SK-N-SH treated with all-trans-retinoic acid at 6 μM for 48 hours (cell line): ENCODE results near the gene TAF6L.
"Not testable (repeated sequence)": the region's sequence is repeated elsewhere in the genome, so short reads cannot be mapped to it uniquely, and the experiment has no call there.

Experiments used
- ATAC-seq: fragments of 200-7000 bp; cut with Tn5 transposase; 3 replicates; pipeline ENCODE4 v1.9.1; 2020; ENCODE audit warnings: mild to moderate bottlenecking, moderate library complexity
- ARNTL ChIP-seq: fragments of 450-650 bp; formaldehyde crosslinking; IDR thresholded peaks from 2 replicates; pipeline ENCODE4 v1.5.0; 2020; ENCODE audit warnings: low read depth, mild to moderate bottlenecking, moderate library complexity, borderline replicate concordance
- BACH2 ChIP-seq: fragments of 250-450 bp; sonication (Bioruptor Pico); IDR thresholded peaks from 2 replicates; pipeline ENCODE4 v1.9.0; 2021; ENCODE audit warnings: mild to moderate bottlenecking, borderline replicate concordance
- CSDC2 ChIP-seq: fragments of 250-450 bp; sonication (Bioruptor Pico); IDR thresholded peaks from 2 replicates; pipeline ENCODE4 v1.5.0; 2020; ENCODE audit warnings: mild to moderate bottlenecking, moderate library complexity
- ESRRG ChIP-seq: fragments of 250-450 bp; sonication (Bioruptor Pico); IDR thresholded peaks from 2 replicates; pipeline ENCODE4 v1.6.1; 2021; ENCODE audit warnings: mild to moderate bottlenecking
- GLIS3 ChIP-seq: fragments of 250-450 bp; sonication (Bioruptor Pico); IDR thresholded peaks from 2 replicates; pipeline ENCODE4 v1.5.0; 2020; ENCODE audit warnings: mild to moderate bottlenecking, moderate library complexity
- ISL1 ChIP-seq: fragments of 250-450 bp; sonication (Bioruptor Pico); IDR thresholded peaks from 2 replicates; pipeline ENCODE4 v2.1.2; 2022; ENCODE audit warnings: mild to moderate bottlenecking, moderate library complexity
- OSR1 ChIP-seq: fragments of 250-450 bp; sonication (Bioruptor Pico); IDR thresholded peaks from 2 replicates; pipeline ENCODE4 v1.8.0; 2022; ENCODE audit warnings: moderate library complexity, mild to moderate bottlenecking, inconsistent platforms
- PPARA ChIP-seq: fragments of 250-450 bp; sonication (Bioruptor Pico); IDR thresholded peaks from 2 replicates; pipeline ENCODE4 v1.5.0; 2020; ENCODE audit warnings: mild to moderate bottlenecking, borderline replicate concordance
- RARB ChIP-seq: fragments of 250-450 bp; sonication (Bioruptor Pico); IDR thresholded peaks from 2 replicates; pipeline ENCODE4 v1.8.0; 2021; ENCODE audit warnings: mild to moderate bottlenecking, moderate library complexity
- TCF4 ChIP-seq: fragments of 250-450 bp; sonication (Bioruptor Pico); IDR thresholded peaks from 2 replicates; pipeline ENCODE4 v1.8.0; 2021; ENCODE audit warnings: mild to moderate bottlenecking, moderate library complexity, borderline replicate concordance
- TOX ChIP-seq: fragments of 250-450 bp; sonication (Bioruptor Pico); IDR thresholded peaks from 2 replicates; pipeline ENCODE4 v1.8.0; 2021; ENCODE audit warnings: mild to moderate bottlenecking, moderate library complexity, borderline replicate concordance
- ZC3H10 ChIP-seq: fragments of 250-450 bp; sonication (Bioruptor Pico); IDR thresholded peaks from 2 replicates; pipeline ENCODE4 v1.5.1; 2021; ENCODE audit warnings: mild to moderate bottlenecking, moderate library complexity
- ZFP3 ChIP-seq: fragments of 250-450 bp; sonication (Bioruptor Pico); IDR thresholded peaks from 2 replicates; pipeline ENCODE4 v1.5.0; 2020; ENCODE audit warnings: mild to moderate bottlenecking, moderate library complexity
- ZFP30 ChIP-seq: fragments of 450-650 bp; formaldehyde crosslinking; IDR thresholded peaks from 2 replicates; pipeline ENCODE4 v1.5.0; 2022; ENCODE audit warnings: mild to moderate bottlenecking, moderate library complexity
- ZNF565 ChIP-seq: fragments of 450-650 bp; formaldehyde crosslinking; conservative IDR thresholded peaks from 2 replicates; pipeline ENCODE4 v1.5.0; 2020; ENCODE audit warnings: low read depth, mild to moderate bottlenecking, moderate library complexity
- ZNF70 ChIP-seq: fragments of 450-650 bp; formaldehyde crosslinking; IDR thresholded peaks from 2 replicates; pipeline ENCODE4 v1.5.0; 2020; ENCODE audit warnings: mild to moderate bottlenecking, moderate library complexity
- ZNF8 ChIP-seq: fragments of 450-650 bp; formaldehyde crosslinking; IDR thresholded peaks from 2 replicates; pipeline ENCODE4 v1.5.0; 2020; ENCODE audit warnings: mild to moderate bottlenecking, moderate library complexity
- TF ChIP-seq, protein P1 (sequence below): fragments of 250-450 bp; sonication (Bioruptor Pico); IDR thresholded peaks from 2 replicates; pipeline ENCODE4 v1.8.0; 2020; ENCODE audit warnings: mild to moderate bottlenecking, moderate library complexity, borderline replicate concordance
- TF ChIP-seq, protein P2 (sequence below): fragments of 250-450 bp; sonication (Bioruptor Pico); IDR thresholded peaks from 2 replicates; pipeline ENCODE4 v1.8.0; 2021; ENCODE audit warnings: low read depth, mild to moderate bottlenecking, moderate library complexity, borderline replicate concordance
- TF ChIP-seq, protein P3 (sequence below): fragments of 250-450 bp; sonication (Bioruptor Pico); IDR thresholded peaks from 2 replicates; pipeline ENCODE4 v1.5.0; 2020; ENCODE audit warnings: mild to moderate bottlenecking, moderate library complexity
- TF ChIP-seq, protein P4 (sequence below): fragments of 250-450 bp; sonication (Bioruptor Pico); IDR thresholded peaks from 2 replicates; pipeline ENCODE4 v1.5.1; 2020; ENCODE audit warnings: low read depth, mild to moderate bottlenecking, moderate library complexity
- TF ChIP-seq, protein P5 (sequence below): fragments of 250-450 bp; sonication (Bioruptor Pico); IDR thresholded peaks from 2 replicates; pipeline ENCODE4 v1.5.1; 2021; ENCODE audit warnings: mild to moderate bottlenecking, moderate library complexity

Gene TAF6L

DNA sequence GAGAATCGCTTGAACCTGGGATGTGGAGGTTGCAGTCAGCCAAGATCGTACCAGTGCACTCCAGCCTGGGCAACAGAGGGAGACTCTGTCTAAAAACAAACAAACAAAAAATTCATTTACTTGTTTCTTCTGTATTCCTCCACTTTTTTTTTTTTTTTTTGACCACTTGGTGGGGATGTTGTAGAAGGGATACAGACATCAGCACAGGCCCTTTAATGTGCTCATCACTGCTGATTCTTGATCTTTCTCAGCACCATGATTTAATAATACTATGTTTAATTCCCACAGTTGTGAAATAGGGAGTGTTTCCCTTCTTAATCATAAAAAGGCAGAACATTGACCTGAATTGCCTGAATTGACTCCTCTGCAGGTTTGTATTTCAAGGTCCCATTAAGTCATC lies 38.4 kb upstream of the TAF6L start:
- ATAC-seq, result no peak
- no peak for TF ChIP-seq ZNF70 (CRISPR knock-in tag)
- TF ChIP-seq ZNF565 (CRISPR knock-in tag), result no peak
- TF ChIP-seq, protein P1, sequence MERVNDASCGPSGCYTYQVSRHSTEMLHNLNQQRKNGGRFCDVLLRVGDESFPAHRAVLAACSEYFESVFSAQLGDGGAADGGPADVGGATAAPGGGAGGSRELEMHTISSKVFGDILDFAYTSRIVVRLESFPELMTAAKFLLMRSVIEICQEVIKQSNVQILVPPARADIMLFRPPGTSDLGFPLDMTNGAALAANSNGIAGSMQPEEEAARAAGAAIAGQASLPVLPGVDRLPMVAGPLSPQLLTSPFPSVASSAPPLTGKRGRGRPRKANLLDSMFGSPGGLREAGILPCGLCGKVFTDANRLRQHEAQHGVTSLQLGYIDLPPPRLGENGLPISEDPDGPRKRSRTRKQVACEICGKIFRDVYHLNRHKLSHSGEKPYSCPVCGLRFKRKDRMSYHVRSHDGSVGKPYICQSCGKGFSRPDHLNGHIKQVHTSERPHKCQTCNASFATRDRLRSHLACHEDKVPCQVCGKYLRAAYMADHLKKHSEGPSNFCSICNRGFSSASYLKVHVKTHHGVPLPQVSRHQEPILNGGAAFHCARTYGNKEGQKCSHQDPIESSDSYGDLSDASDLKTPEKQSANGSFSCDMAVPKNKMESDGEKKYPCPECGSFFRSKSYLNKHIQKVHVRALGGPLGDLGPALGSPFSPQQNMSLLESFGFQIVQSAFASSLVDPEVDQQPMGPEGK (CRISPR knock-in tag), result no peak
- no peak for TF ChIP-seq ZFP30 (CRISPR knock-in tag)
- no peak for TF ChIP-seq RARB

DNA sequence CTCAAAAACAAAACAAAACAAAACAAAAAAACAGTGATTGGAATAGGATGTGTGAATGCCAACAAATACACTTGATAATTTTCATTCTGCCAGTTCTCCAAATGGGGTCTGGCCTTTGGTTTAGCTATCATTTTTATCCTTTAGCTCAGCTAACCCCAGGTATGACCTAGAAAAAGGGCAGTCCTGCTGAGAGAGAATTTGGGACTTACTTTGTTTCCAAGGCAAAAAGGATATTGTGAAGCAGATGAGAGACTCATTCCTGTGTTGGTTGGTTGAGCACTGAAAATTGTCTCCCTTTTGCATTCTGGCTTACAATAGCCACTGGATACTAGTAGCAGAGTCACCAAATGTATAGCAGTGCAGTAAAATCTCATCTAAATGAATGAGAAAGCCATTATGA lies 34.0 kb upstream of the TAF6L start:
- no peak for ATAC-seq
- TF ChIP-seq, protein P1 (CRISPR knock-in tag), result no peak
- TF ChIP-seq GLIS3 (CRISPR knock-in tag) (no peak), TCF4 (CRISPR knock-in tag) (no peak), ZNF565 (CRISPR knock-in tag) (no peak), PPARA (CRISPR knock-in tag) (no peak), ZFP30 (CRISPR knock-in tag) (no peak), ZFP3 (no peak), ZC3H10 (CRISPR knock-in tag) (no peak), TOX (no peak), ESRRG (CRISPR knock-in tag) (no peak), ZNF8 (CRISPR knock-in tag) (no peak), ISL1 (no peak), CSDC2 (CRISPR knock-in tag) (no peak), ARNTL (CRISPR knock-in tag) (no peak)
- TF ChIP-seq, protein P2, sequence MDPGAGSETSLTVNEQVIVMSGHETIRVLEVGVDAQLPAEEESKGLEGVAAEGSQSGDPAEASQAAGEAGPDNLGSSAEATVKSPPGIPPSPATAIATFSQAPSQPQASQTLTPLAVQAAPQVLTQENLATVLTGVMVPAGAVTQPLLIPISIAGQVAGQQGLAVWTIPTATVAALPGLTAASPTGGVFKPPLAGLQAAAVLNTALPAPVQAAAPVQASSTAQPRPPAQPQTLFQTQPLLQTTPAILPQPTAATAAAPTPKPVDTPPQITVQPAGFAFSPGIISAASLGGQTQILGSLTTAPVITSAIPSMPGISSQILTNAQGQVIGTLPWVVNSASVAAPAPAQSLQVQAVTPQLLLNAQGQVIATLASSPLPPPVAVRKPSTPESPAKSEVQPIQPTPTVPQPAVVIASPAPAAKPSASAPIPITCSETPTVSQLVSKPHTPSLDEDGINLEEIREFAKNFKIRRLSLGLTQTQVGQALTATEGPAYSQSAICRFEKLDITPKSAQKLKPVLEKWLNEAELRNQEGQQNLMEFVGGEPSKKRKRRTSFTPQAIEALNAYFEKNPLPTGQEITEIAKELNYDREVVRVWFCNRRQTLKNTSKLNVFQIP (CRISPR knock-in tag), result no peak
- TF ChIP-seq, protein P3, sequence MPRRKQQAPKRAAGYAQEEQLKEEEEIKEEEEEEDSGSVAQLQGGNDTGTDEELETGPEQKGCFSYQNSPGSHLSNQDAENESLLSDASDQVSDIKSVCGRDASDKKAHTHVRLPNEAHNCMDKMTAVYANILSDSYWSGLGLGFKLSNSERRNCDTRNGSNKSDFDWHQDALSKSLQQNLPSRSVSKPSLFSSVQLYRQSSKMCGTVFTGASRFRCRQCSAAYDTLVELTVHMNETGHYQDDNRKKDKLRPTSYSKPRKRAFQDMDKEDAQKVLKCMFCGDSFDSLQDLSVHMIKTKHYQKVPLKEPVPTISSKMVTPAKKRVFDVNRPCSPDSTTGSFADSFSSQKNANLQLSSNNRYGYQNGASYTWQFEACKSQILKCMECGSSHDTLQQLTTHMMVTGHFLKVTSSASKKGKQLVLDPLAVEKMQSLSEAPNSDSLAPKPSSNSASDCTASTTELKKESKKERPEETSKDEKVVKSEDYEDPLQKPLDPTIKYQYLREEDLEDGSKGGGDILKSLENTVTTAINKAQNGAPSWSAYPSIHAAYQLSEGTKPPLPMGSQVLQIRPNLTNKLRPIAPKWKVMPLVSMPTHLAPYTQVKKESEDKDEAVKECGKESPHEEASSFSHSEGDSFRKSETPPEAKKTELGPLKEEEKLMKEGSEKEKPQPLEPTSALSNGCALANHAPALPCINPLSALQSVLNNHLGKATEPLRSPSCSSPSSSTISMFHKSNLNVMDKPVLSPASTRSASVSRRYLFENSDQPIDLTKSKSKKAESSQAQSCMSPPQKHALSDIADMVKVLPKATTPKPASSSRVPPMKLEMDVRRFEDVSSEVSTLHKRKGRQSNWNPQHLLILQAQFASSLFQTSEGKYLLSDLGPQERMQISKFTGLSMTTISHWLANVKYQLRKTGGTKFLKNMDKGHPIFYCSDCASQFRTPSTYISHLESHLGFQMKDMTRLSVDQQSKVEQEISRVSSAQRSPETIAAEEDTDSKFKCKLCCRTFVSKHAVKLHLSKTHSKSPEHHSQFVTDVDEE (CRISPR knock-in tag), result no peak

DNA sequence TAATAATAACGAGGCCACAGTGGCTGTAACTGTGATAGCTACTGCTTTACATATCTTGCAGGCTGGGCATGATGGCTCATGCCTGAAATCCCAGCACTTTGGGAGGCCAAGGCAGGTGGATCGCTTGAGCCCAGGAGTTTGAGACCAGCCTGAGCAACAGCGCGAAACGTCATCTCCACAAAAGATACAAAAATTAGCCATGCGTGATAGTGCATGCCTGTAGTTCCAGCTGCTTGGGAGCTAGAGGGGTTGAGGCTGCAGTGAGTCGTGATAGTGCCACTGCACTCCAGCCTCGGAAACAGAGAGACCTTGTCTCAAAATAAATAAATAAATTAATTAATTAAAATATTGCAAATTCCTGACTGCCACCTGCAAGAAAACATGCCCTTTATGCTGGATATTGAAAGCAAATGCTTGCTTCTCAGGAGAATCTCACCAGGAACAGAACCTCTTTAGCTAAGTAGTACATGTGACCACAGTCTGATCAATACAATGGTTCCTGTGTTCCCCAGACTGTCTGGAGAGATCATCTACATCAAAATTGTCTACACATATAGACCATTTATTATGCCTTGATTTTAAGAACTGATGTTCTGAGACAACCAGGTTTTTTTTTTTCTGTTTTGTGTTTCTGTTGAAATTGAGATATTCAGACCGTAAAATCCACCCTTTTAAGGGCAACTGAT lies 23.6 kb upstream of the TAF6L start:
- no peak; the same call in 2 of the 3 replicates for ATAC-seq
- TF ChIP-seq RARB (no peak), ZNF8 (CRISPR knock-in tag) (no peak)
- TF ChIP-seq, all 23 proteins: peak for 0

DNA sequence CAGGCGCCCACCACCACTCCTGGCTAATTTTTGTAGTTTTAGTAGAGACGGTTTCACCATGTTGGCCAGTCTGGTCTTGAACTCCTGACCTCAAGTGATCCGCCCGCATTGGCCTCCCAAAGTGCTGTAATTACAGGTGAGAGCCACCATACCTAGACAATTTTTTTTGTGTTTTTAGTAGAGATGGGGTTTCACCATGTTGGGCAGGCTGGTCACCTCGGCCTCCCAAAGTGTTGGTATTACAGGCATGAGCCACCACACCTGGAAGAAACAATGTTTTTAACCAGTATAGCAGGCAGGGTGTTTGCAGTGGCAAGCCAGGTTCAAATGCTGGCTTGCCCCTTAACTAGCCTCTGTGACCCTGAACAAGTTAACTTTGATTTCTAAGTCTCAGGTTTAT lies 21.3 kb upstream of the TAF6L start:
- ATAC-seq, result not testable (repeated sequence)

DNA sequence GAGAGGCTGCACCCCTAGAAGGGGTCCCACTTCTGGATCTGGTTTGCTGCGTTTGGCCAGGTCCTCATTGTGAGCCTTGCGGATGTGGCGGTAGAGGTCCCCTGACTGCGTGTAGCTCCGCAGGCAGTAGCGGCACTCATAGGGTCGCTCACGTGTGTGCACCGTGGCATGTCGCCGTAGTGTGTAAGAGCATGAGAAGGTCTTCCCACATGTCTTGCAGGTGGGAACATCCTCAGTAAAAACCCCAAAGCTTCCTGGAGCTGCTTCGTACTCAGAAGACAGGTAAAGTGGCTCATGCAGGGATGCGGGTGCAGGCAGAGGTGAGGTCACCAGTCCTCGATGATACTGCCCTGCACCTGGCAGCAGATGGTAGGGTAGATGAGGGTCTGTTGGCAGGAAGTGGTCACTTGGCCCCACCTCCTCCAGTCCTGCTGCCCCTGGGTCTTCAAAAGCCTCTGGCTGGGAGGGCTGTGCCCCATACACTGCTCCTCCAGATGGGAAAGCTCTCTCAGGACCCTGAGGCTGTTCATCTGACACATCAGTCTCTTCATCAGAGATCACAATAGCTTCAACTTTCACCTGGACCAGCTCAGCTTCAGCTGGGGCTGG lies 18.9 kb upstream of the TAF6L start:
- no peak for ATAC-seq
- TF ChIP-seq ZNF565 (CRISPR knock-in tag) (no peak), GLIS3 (CRISPR knock-in tag) (no peak), BACH2 (CRISPR knock-in tag) (no peak), OSR1 (CRISPR knock-in tag) (no peak), ZNF70 (CRISPR knock-in tag) (no peak)
- TF ChIP-seq, protein P4, sequence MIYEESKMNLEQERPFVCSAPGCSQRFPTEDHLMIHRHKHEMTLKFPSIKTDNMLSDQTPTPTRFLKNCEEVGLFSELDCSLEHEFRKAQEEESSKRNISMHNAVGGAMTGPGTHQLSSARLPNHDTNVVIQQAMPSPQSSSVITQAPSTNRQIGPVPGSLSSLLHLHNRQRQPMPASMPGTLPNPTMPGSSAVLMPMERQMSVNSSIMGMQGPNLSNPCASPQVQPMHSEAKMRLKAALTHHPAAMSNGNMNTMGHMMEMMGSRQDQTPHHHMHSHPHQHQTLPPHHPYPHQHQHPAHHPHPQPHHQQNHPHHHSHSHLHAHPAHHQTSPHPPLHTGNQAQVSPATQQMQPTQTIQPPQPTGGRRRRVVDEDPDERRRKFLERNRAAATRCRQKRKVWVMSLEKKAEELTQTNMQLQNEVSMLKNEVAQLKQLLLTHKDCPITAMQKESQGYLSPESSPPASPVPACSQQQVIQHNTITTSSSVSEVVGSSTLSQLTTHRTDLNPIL (CRISPR knock-in tag), result no peak
- TF ChIP-seq, protein P5, sequence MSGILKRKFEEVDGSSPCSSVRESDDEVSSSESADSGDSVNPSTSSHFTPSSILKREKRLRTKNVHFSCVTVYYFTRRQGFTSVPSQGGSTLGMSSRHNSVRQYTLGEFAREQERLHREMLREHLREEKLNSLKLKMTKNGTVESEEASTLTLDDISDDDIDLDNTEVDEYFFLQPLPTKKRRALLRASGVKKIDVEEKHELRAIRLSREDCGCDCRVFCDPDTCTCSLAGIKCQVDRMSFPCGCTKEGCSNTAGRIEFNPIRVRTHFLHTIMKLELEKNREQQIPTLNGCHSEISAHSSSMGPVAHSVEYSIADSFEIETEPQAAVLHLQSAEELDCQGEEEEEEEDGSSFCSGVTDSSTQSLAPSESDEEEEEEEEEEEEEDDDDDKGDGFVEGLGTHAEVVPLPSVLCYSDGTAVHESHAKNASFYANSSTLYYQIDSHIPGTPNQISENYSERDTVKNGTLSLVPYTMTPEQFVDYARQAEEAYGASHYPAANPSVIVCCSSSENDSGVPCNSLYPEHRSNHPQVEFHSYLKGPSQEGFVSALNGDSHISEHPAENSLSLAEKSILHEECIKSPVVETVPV, result no peak
